Astrocyte (in vitro differentiated cells and primary cell): ENCODE measurements around the gene DZIP1. TPM values are rescaled to one million over a fixed set of nuclear protein-coding genes. Genes with fewer than 3 reads are reported as not detected.

Experiments used
- DNase-seq: peaks from one replicate; pipeline ENCODE4 v3.0.0-alpha.2; 2010; ENCODE audit warnings: low read depth
- FAIRE-seq: peaks from 2 replicates; lab custom pipeline; 2011; peaks lifted over from hg19 to GRCh38; lab: Jason Lieb, UNC
- H2AFZ ChIP-seq: 2 replicates; pipeline ENCODE4 v1.6.0; 2012; ENCODE audit warnings: low read depth, low read length, inconsistent platforms
- H3K27ac ChIP-seq: 2 replicates; pipeline ENCODE4 v1.5.1; 2011; ENCODE audit warnings: low read depth, low read length, inconsistent platforms
- H3K27me3 ChIP-seq: 2 replicates; pipeline ENCODE4 v1.6.0; 2011; ENCODE audit warnings: low read length, inconsistent platforms; ENCODE audit not compliant: insufficient read depth
- H3K36me3 ChIP-seq: 2 replicates; pipeline ENCODE4 v1.5.1; 2011; ENCODE audit warnings: low read length, inconsistent platforms; ENCODE audit not compliant: insufficient read depth
- H3K4me1 ChIP-seq: 2 replicates; pipeline ENCODE4 v1.5.1; 2011; ENCODE audit warnings: low read length, inconsistent platforms; ENCODE audit not compliant: insufficient read depth
- H3K4me2 ChIP-seq: 2 replicates; pipeline ENCODE4 v1.6.0; 2012; ENCODE audit warnings: low read length, inconsistent platforms
- H3K4me3 ChIP-seq: 2 replicates; pipeline ENCODE4 v1.5.1; 2011; ENCODE audit warnings: low read depth, mild to moderate bottlenecking, low read length, inconsistent platforms; ENCODE audit not compliant: insufficient read depth
- H3K79me2 ChIP-seq: 2 replicates; pipeline ENCODE4 v1.6.0; 2012; ENCODE audit warnings: mild to moderate bottlenecking, low read length, inconsistent platforms; ENCODE audit not compliant: insufficient read depth
- H3K9ac ChIP-seq: 2 replicates; pipeline ENCODE4 v1.6.0; 2012; ENCODE audit warnings: mild to moderate bottlenecking, low read length, inconsistent platforms
- H3K9me3 ChIP-seq: 2 replicates; pipeline ENCODE4 v1.5.1; 2012; ENCODE audit warnings: low read depth, mild to moderate bottlenecking, low read length, inconsistent platforms; ENCODE audit not compliant: insufficient read depth
- H4K20me1 ChIP-seq: 2 replicates; pipeline ENCODE4 v1.6.0; 2012; ENCODE audit warnings: low read length, inconsistent platforms; ENCODE audit not compliant: insufficient read depth
- H3K27ac Mint-ChIP-seq: one replicate; pipeline ENCODE4 v1.8.0; 2021; ENCODE audit warnings: mild to moderate bottlenecking, mixed read lengths; ENCODE audit not compliant: unreplicated experiment
- H3K27me3 Mint-ChIP-seq: one replicate; pipeline ENCODE4 v1.8.0; 2021; ENCODE audit warnings: low read depth, mixed read lengths; ENCODE audit not compliant: unreplicated experiment
- H3K36me3 Mint-ChIP-seq: one replicate; pipeline ENCODE4 v1.8.0; 2021; ENCODE audit warnings: low read depth, mixed read lengths; ENCODE audit not compliant: unreplicated experiment
- H3K4me1 Mint-ChIP-seq: one replicate; pipeline ENCODE4 v1.8.0; 2021; ENCODE audit warnings: low read depth, mixed read lengths; ENCODE audit not compliant: unreplicated experiment
- H3K4me3 Mint-ChIP-seq: one replicate; pipeline ENCODE4 v1.8.0; 2021; ENCODE audit warnings: mild to moderate bottlenecking, moderate library complexity, mixed read lengths; ENCODE audit not compliant: unreplicated experiment
- H3K9me3 Mint-ChIP-seq: one replicate; pipeline ENCODE4 v1.8.0; 2021; ENCODE audit warnings: mild to moderate bottlenecking, mixed read lengths; ENCODE audit not compliant: unreplicated experiment
- EZH2 ChIP-seq: IDR thresholded peaks from 2 replicates; pipeline ENCODE4 v1.6.1; 2012; ENCODE audit warnings: mild to moderate bottlenecking, low read length, inconsistent platforms; ENCODE audit not compliant: insufficient read depth
- total RNA-seq: library from RNA; stranded (reverse); gene quantifications from 2 replicates; pipeline ENCODE4 v1.2.1, GENCODE V29; 2021
- TF ChIP-seq, protein P1 (sequence below): IDR thresholded peaks from 2 replicates; pipeline ENCODE4 v1.5.1; 2011; ENCODE audit warnings: low read depth, mild to moderate bottlenecking, inconsistent platforms, low read length, moderate library complexity; ENCODE audit not compliant: insufficient read depth

Gene DZIP1
- total RNA-seq, 1 donor from 2014 or later: 52.4 TPM

- Mint-ChIP-seq H3K4me3 (no peak overlapping the region), H3K9me3 (no peaks in the 10 kb centered on the region), H3K27ac (no peak overlapping the region), H3K36me3 (no peaks in the 10 kb centered on the region), H3K27me3 (no peaks in the 10 kb centered on the region), H3K4me1 (no peaks in the 10 kb centered on the region)
- Histone ChIP-seq H3K4me1 (no peaks in the 10 kb centered on the region), H3K9me3 (no peaks in the 10 kb centered on the region), H3K36me3 (no peaks in the 10 kb centered on the region), H3K9ac (no peak overlapping the region), H2AFZ (no peak overlapping the region), H4K20me1 (no peaks in the 10 kb centered on the region), H3K27ac (no peak overlapping the region), H3K79me2 (no peaks in the 10 kb centered on the region), H3K4me3 (no peak overlapping the region), H3K27me3 (no peaks in the 10 kb centered on the region), H3K4me2 (no peak overlapping the region)
- DNase-seq (peak; percentile 23), FAIRE-seq (no peak)
- TF ChIP-seq, protein P1, sequence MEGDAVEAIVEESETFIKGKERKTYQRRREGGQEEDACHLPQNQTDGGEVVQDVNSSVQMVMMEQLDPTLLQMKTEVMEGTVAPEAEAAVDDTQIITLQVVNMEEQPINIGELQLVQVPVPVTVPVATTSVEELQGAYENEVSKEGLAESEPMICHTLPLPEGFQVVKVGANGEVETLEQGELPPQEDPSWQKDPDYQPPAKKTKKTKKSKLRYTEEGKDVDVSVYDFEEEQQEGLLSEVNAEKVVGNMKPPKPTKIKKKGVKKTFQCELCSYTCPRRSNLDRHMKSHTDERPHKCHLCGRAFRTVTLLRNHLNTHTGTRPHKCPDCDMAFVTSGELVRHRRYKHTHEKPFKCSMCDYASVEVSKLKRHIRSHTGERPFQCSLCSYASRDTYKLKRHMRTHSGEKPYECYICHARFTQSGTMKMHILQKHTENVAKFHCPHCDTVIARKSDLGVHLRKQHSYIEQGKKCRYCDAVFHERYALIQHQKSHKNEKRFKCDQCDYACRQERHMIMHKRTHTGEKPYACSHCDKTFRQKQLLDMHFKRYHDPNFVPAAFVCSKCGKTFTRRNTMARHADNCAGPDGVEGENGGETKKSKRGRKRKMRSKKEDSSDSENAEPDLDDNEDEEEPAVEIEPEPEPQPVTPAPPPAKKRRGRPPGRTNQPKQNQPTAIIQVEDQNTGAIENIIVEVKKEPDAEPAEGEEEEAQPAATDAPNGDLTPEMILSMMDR: peak; percentile 55
- TF ChIP-seq EZH2: no peak
Observed at GRCh38 chr13:95660981-95661581, 16.6 kb upstream of the DZIP1 start.

- Mint-ChIP-seq H3K27ac (no peak overlapping the region), H3K27me3 (no peaks in the 10 kb centered on the region), H3K9me3 (no peaks in the 10 kb centered on the region), H3K4me3 (no peak overlapping the region), H3K4me1 (no peaks in the 10 kb centered on the region), H3K36me3 (no peaks in the 10 kb centered on the region)
- Histone ChIP-seq H2AFZ (no peak overlapping the region), H3K36me3 (no peaks in the 10 kb centered on the region), H3K27ac (no peak overlapping the region), H3K4me1 (no peaks in the 10 kb centered on the region), H3K27me3 (no peaks in the 10 kb centered on the region), H3K4me2 (no peak overlapping the region), H3K9me3 (peaks cover 2% of the 10 kb centered on the region), H3K9ac (no peak overlapping the region), H3K79me2 (no peaks in the 10 kb centered on the region), H4K20me1 (no peaks in the 10 kb centered on the region), H3K4me3 (no peak overlapping the region)
- TF ChIP-seq EZH2: no peak
- TF ChIP-seq, protein P1: no peak
- FAIRE-seq (no peak), DNase-seq (no peak)
Observed at GRCh38 chr13:95659500-95659899, 15.0 kb upstream of the DZIP1 start.

GRCh38 chr13:95656386-95657015 lies 12.0 kb upstream of the DZIP1 start:
- no peak overlapping the region for H3K27ac ChIP-seq
- DNase-seq (no peak), FAIRE-seq (no peak)
- Mint-ChIP-seq H3K4me3 (no peak overlapping the region), H3K36me3 (no peaks in the 10 kb centered on the region), H3K27me3 (peaks cover 6% of the 10 kb centered on the region), H3K9me3 (no peaks in the 10 kb centered on the region), H3K27ac (no peak overlapping the region), H3K4me1 (no peaks in the 10 kb centered on the region)
- no peaks in the 10 kb centered on the region for H3K4me1 ChIP-seq
- H3K27me3 ChIP-seq: no peaks in the 10 kb centered on the region
- H2AFZ ChIP-seq: no peak overlapping the region
- H3K4me3 ChIP-seq: no peak overlapping the region
- H3K36me3 ChIP-seq: no peaks in the 10 kb centered on the region
- H4K20me1 ChIP-seq: no peaks in the 10 kb centered on the region
- TF ChIP-seq, protein P1: no peak
- TF ChIP-seq EZH2: no peak
- no peak overlapping the region for H3K4me2 ChIP-seq
- H3K79me2 ChIP-seq: no peaks in the 10 kb centered on the region
- H3K9me3 ChIP-seq: peaks cover 2% of the 10 kb centered on the region
- H3K9ac ChIP-seq: no peak overlapping the region
